Raji (cell line): ENCODE results near the gene DDOST.

Experiments used
- POLR2A ChIP-seq: IDR thresholded peaks from 2 replicates; pipeline ENCODE4 v1.6.1; 2011; ENCODE audit warnings: low read depth, low read length, control low read depth; ENCODE audit not compliant: insufficient read depth

The DDOST gene

GRCh38 chr1:20603504-20604464 lies 57.4 kb downstream of the DDOST start:
- TF ChIP-seq POLR2A, result no peak

- no peak for TF ChIP-seq POLR2A
These were observed 58.2 kb downstream of the DDOST start for GRCh38 chr1:20602851-20603450.
